CD4-positive, alpha-beta T cell treated with Interleukin-4 for 4 hours (primary cell): ENCODE data around the gene PPM1B.
"Not testable (repeated sequence)": the region's sequence is repeated elsewhere in the genome, so short reads cannot be mapped to it uniquely, and the experiment has no call there.

Source experiments
- DNase-seq: peaks from one replicate; pipeline ENCODE4 v3.0.0-alpha.2; 2020

The PPM1B gene

GRCh38 chr2:44168681-44169154 is at the start of gene PPM1B:
Gene PPM1B, plus strand, starts transcription at chr2:44168875. Its CDS starts 32,325 bp downstream, at chr2:44201200.
- no peak for DNase-seq

- DNase-seq = no peak
These were observed 48.8 kb upstream of the PPM1B start for GRCh38 chr2:44119878-44120277.

GRCh38 chr2:44120428-44120827 is 48.2 kb upstream of the PPM1B start:
- DNase-seq = peak; percentile 62

GRCh38 chr2:44121899-44122298 is 46.8 kb upstream of the PPM1B start:
- no peak for DNase-seq

- no peak for DNase-seq
These were observed 44.2 kb upstream of the PPM1B start for GRCh38 chr2:44124500-44124899.

- DNase-seq = no peak
These were observed 42.4 kb upstream of the PPM1B start for GRCh38 chr2:44126106-44126797.

GRCh38 chr2:44130441-44130840 is 38.2 kb upstream of the PPM1B start:
- no peak for DNase-seq

GRCh38 chr2:44131177-44131576 is 37.5 kb upstream of the PPM1B start:
- DNase-seq = no peak

- not testable (repeated sequence) for DNase-seq
These were observed 35.1 kb upstream of the PPM1B start for GRCh38 chr2:44133602-44134001.

GRCh38 chr2:44134848-44135247 is 33.8 kb upstream of the PPM1B start:
- no peak for DNase-seq

GRCh38 chr2:44135296-44135695 is 33.4 kb upstream of the PPM1B start:
- DNase-seq = no peak

GRCh38 chr2:44135771-44136170 is 32.9 kb upstream of the PPM1B start:
- DNase-seq = no peak

- no peak for DNase-seq
These were observed 32.4 kb upstream of the PPM1B start for GRCh38 chr2:44136252-44136651.

GRCh38 chr2:44137048-44137447 is 31.6 kb upstream of the PPM1B start:
- DNase-seq = no peak

- DNase-seq = no peak
These were observed 30.7 kb upstream of the PPM1B start for GRCh38 chr2:44137872-44138551.

GRCh38 chr2:44139741-44140140 is 28.9 kb upstream of the PPM1B start:
- DNase-seq = no peak

- no peak for DNase-seq
These were observed 26.4 kb upstream of the PPM1B start for GRCh38 chr2:44142306-44142705.

GRCh38 chr2:44143701-44144100 is 25.0 kb upstream of the PPM1B start:
- DNase-seq = no peak

- no peak for DNase-seq
These were observed 19.7 kb upstream of the PPM1B start for GRCh38 chr2:44148999-44149398.

GRCh38 chr2:44150473-44150872 is 18.2 kb upstream of the PPM1B start:
- no peak for DNase-seq

GRCh38 chr2:44152865-44153669 is 15.6 kb upstream of the PPM1B start:
- no peak for DNase-seq

GRCh38 chr2:44155666-44156446 is 12.8 kb upstream of the PPM1B start:
- DNase-seq = no peak

GRCh38 chr2:44163777-44164176 is 4.9 kb upstream of the PPM1B start:
- no peak for DNase-seq
